Cardiac muscle cell (in vitro differentiated cells and primary cell): ENCODE measurements around the gene DOCK4. TPM values are rescaled to one million over a fixed set of nuclear protein-coding genes. Genes with fewer than 3 reads are reported as not detected.

ENCODE experiments used
- DNase-seq, 2 donors: peaks; one replicate each; pipeline versions ENCODE4 v3.0.0 to v3.0.0-alpha.2; 2010 to 2017; ENCODE audit warnings: low read depth in 1 of 2, low spot score in 1 of 2
- H3K27ac ChIP-seq: fragments of 200-600 bp; sonication (generic); 2 replicates; pipeline ENCODE4 v1.5.1; 2016
- H3K27me3 ChIP-seq: fragments of 200-600 bp; sonication (generic); 2 replicates; pipeline ENCODE4 v1.6.0; 2016; ENCODE audit warnings: control low read depth
- H3K36me3 ChIP-seq: fragments of 200-600 bp; sonication (generic); 2 replicates; pipeline ENCODE4 v1.5.1; 2016; ENCODE audit warnings: control low read depth
- H3K4me1 ChIP-seq: fragments of 200-600 bp; sonication (generic); 2 replicates; pipeline ENCODE4 v1.8.1; 2017; ENCODE audit warnings: low read depth, mild to moderate bottlenecking, mixed run types
- H3K4me3 ChIP-seq: fragments of 200-600 bp; sonication (generic); 2 replicates; pipeline ENCODE4 v1.5.1; 2016; ENCODE audit warnings: mild to moderate bottlenecking
- H3K9me3 ChIP-seq: fragments of 200-600 bp; sonication (generic); 2 replicates; pipeline ENCODE4 v1.5.1; 2017; ENCODE audit warnings: low read depth, mild to moderate bottlenecking, control low read depth
- CTCF ChIP-seq: IDR thresholded peaks from 2 replicates; pipeline ENCODE4 v1.5.1; 2012; ENCODE audit warnings: low read depth, mild to moderate bottlenecking, low read length
- polyA plus RNA-seq: library from polyadenylated mRNA; unstranded; fragments of >200 nt; fragmentation: Nextera tagmentation; extraction: Ambion mirVana; gene quantifications from 2 replicates; pipeline ENCODE4 v1.2.1, GENCODE V29; 2016
- total RNA-seq: library from RNA; depleted of rRNA; stranded (reverse); fragments of >200 nt; gene quantifications from 2 replicates; pipeline ENCODE4 v1.2.3, GENCODE V29; 2016

DOCK4 gene
- total and polyA plus RNA-seq, 2 experiments from 2014 or later = 5.3 to 11.4 TPM

- no peak for DNase-seq
- H3K27me3 ChIP-seq = no peaks in the 10 kb centered on the region
These were observed 16.5 kb downstream of the DOCK4 start for GRCh38 chr7:112189691-112190090.

DNA sequence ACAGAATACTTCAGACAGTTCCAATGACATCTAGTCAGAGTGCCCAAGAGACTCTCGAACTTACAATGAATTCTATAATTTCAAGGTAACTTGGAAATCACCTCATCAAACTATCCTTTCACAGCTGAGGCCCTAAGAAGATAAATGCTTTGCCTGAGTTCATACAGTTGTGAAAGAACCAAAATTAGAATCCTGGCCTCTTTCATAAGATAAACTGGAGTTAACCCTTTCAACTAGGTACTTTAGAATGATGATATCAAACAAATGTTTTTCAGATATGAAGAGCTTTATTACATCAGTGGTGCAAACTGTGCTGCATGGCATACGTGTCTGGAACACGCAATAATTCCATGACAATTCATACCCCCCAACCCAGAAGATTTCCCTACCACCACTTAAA is 17.9 kb downstream of the DOCK4 start:
- TF ChIP-seq CTCF = no peak
- H3K36me3 ChIP-seq = no peaks in the 10 kb centered on the region
- H3K9me3 ChIP-seq = no peaks in the 10 kb centered on the region
- H3K27ac ChIP-seq = no peak overlapping the region
- H3K4me3 ChIP-seq = no peak overlapping the region
- H3K4me1 ChIP-seq = peaks cover 13% of the 10 kb centered on the region
- no peaks in the 10 kb centered on the region for H3K27me3 ChIP-seq
- no peak for DNase-seq

More at GRCh38 chr7:112189691-112190090, 16.5 kb downstream of the DOCK4 start:
- H3K9me3 ChIP-seq = no peaks in the 10 kb centered on the region
- H3K4me1 ChIP-seq = peaks cover 13% of the 10 kb centered on the region
- no peak for TF ChIP-seq CTCF
- H3K27ac ChIP-seq = no peak overlapping the region
- H3K36me3 ChIP-seq = no peaks in the 10 kb centered on the region
- H3K4me3 ChIP-seq = no peak overlapping the region

GRCh38 chr7:112186300-112186699 is 19.9 kb downstream of the DOCK4 start:
- H3K4me1 ChIP-seq = peaks cover 20% of the 10 kb centered on the region
- no peaks in the 10 kb centered on the region for H3K9me3 ChIP-seq
- TF ChIP-seq CTCF = no peak
- no peaks in the 10 kb centered on the region for H3K36me3 ChIP-seq
- no peak overlapping the region for H3K27ac ChIP-seq
- no peak for DNase-seq
- H3K4me3 ChIP-seq = no peak overlapping the region
- H3K27me3 ChIP-seq = no peaks in the 10 kb centered on the region

GRCh38 chr7:112185005-112185834 is 21.0 kb downstream of the DOCK4 start:
- Histone ChIP-seq H3K36me3 (no peaks in the 10 kb centered on the region), H3K9me3 (no peaks in the 10 kb centered on the region), H3K4me3 (no peak overlapping the region), H3K4me1 (peaks cover 20% of the 10 kb centered on the region), H3K27ac (no peak overlapping the region), H3K27me3 (no peaks in the 10 kb centered on the region)
- DNase-seq = no peak
- TF ChIP-seq CTCF = no peak

- TF ChIP-seq CTCF = no peak
- Histone ChIP-seq H3K27me3 (no peaks in the 10 kb centered on the region), H3K36me3 (no peaks in the 10 kb centered on the region), H3K4me1 (peaks cover 20% of the 10 kb centered on the region), H3K4me3 (no peak overlapping the region), H3K27ac (no peak overlapping the region), H3K9me3 (no peaks in the 10 kb centered on the region)
- no peak for DNase-seq
These were observed 21.7 kb downstream of the DOCK4 start for GRCh38 chr7:112184455-112184854.
